Skin epidermis (tissue), 12 donors: Measurements from ENCODE around the gene SLC30A7.
A peak's percentile ranks its signal among the peaks of the same experiment; 100 is the strongest.
"Not testable (repeated sequence)": the region's sequence is repeated elsewhere in the genome, so short reads cannot be mapped to it uniquely, and the experiment has no call there.

ENCODE experiments used
- H3K27ac ChIP-seq, 21 experiments: fragments of 200-600 bp; sonication (generic) in 11 of 21; one replicate each; pipeline ENCODE4 v1.5.0; 2020; ENCODE audit warnings: mild to moderate bottlenecking in 3 of 21, inconsistent platforms in 2 of 21, moderate library complexity in 2 of 21
- H3K4me3 ChIP-seq, 7 experiments: fragments of 200-600 bp; sonication (generic) in 2 of 7; one replicate each; pipeline ENCODE4 v1.5.0; 2020; ENCODE audit warnings: inconsistent platforms in 2 of 7, mild to moderate bottlenecking in 2 of 7, moderate library complexity in 1 of 7

SLC30A7 gene

GRCh38 chr1:100895540-100896480 is at the start of gene SLC30A7:
Gene SLC30A7, plus strand, starts transcription at chr1:100896090. Its CDS starts 173 bp downstream, at chr1:100896263.
- peak within 1 kb of the TSS; percentile 79 to 99 (median 93) for H3K27ac ChIP-seq
- peak within 1 kb of the TSS; percentile 52 to 84 (median 78) for H3K4me3 ChIP-seq

- peak overlapping the region in 11 of 21 experiments; percentile 7 to 74 (median 54) for H3K27ac ChIP-seq
- peak overlapping the region in 1 of 7 experiments; percentile 7 for H3K4me3 ChIP-seq
Observed at GRCh38 chr1:100847361-100848082, 48.4 kb upstream of the SLC30A7 start.

- no peak overlapping the region for H3K27ac ChIP-seq
- no peak overlapping the region for H3K4me3 ChIP-seq
Observed at GRCh38 chr1:100851726-100852125, 44.2 kb upstream of the SLC30A7 start.

GRCh38 chr1:100852976-100853375 is 42.9 kb upstream of the SLC30A7 start:
- no peak overlapping the region for H3K27ac ChIP-seq
- no peak overlapping the region for H3K4me3 ChIP-seq

- H3K27ac ChIP-seq, H3K4me3 ChIP-seq: not testable (repeated sequence)
Observed at GRCh38 chr1:100855116-100855515, 40.8 kb upstream of the SLC30A7 start.

- Histone ChIP-seq H3K27ac (no peak overlapping the region), H3K4me3 (no peak overlapping the region)
Observed at GRCh38 chr1:100860397-100860991, 35.4 kb upstream of the SLC30A7 start.

- Histone ChIP-seq H3K4me3 (no peak overlapping the region), H3K27ac (no peak overlapping the region)
Observed at GRCh38 chr1:100861379-100861778, 34.5 kb upstream of the SLC30A7 start.

GRCh38 chr1:100862591-100862990 is 33.3 kb upstream of the SLC30A7 start:
- no peak overlapping the region for H3K27ac ChIP-seq
- H3K4me3 ChIP-seq: no peak overlapping the region

GRCh38 chr1:100866041-100866900 is 29.6 kb upstream of the SLC30A7 start:
- Histone ChIP-seq H3K27ac (peak overlapping the region in 2 of 21 experiments; percentile 20 to 36), H3K4me3 (no peak overlapping the region)

GRCh38 chr1:100866901-100867206 is 29.0 kb upstream of the SLC30A7 start:
- H3K4me3 ChIP-seq: no peak overlapping the region
- H3K27ac ChIP-seq: no peak overlapping the region

GRCh38 chr1:100868364-100868995 is 27.4 kb upstream of the SLC30A7 start:
- Histone ChIP-seq H3K4me3 (no peak overlapping the region), H3K27ac (no peak overlapping the region)

GRCh38 chr1:100869996-100870395 is 25.9 kb upstream of the SLC30A7 start:
- no peak overlapping the region for H3K27ac ChIP-seq
- H3K4me3 ChIP-seq: no peak overlapping the region

GRCh38 chr1:100874433-100874832 is 21.5 kb upstream of the SLC30A7 start:
- Histone ChIP-seq H3K27ac (no peak overlapping the region), H3K4me3 (no peak overlapping the region)

- Histone ChIP-seq H3K27ac (no peak overlapping the region), H3K4me3 (no peak overlapping the region)
Observed at GRCh38 chr1:100875228-100875627, 20.7 kb upstream of the SLC30A7 start.

- H3K27ac ChIP-seq: no peak overlapping the region
- H3K4me3 ChIP-seq: no peak overlapping the region
Observed at GRCh38 chr1:100876291-100876690, 19.6 kb upstream of the SLC30A7 start.

GRCh38 chr1:100879422-100879821 is 16.5 kb upstream of the SLC30A7 start:
- H3K4me3 ChIP-seq: no peak overlapping the region

GRCh38 chr1:100881687-100882086 is 14.2 kb upstream of the SLC30A7 start:
- Histone ChIP-seq H3K4me3 (no peak overlapping the region), H3K27ac (no peak overlapping the region)

More at GRCh38 chr1:100879422-100879821, 16.5 kb upstream of the SLC30A7 start:
- H3K27ac ChIP-seq: no peak overlapping the region

GRCh38 chr1:100882698-100883097 is 13.2 kb upstream of the SLC30A7 start:
- no peak overlapping the region for H3K4me3 ChIP-seq
- H3K27ac ChIP-seq: no peak overlapping the region

- Histone ChIP-seq H3K4me3 (no peak overlapping the region), H3K27ac (no peak overlapping the region)
Observed at GRCh38 chr1:100883963-100884362, 11.9 kb upstream of the SLC30A7 start.
